ENCODE measurements around the gene FNBP1L.

Gene FNBP1L

DNA sequence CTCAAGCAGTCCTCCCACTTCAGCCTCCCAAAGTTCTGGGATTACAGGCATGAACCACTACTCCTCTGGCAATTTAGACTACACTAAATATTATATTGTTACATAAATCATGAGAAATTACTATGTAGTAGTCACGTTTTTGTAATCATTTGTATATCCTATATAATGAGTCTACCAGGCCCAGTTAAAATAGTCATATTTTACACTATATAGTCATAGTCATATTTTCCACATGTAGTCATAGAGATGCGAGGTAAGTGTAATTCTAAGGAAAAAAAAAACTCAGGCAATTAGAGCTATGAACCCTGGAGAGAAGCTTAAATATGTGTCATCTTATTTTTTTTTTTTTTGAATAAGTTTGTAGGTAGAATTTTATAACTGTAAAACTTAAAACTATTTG is 90.0 kb downstream of the FNBP1L start:
- Histone ChIP-seq H3K27me3 (ENCODE audit: control insufficient read depth in 3 of 3, insufficient read depth in 3 of 3, low read depth in 1 of 3, low read length in 3 of 3) (no peaks in the 10 kb centered on the region), H4K8ac (ENCODE audit: low read depth, low read length) (no peak overlapping the region), H3K27ac (replicated peaks; ENCODE audit: low read length) (no peak overlapping the region), H2BK15ac (ENCODE audit: low read length) (no peak overlapping the region), H3K79me1 (ENCODE audit: low read depth, low read length) (no peaks in the 10 kb centered on the region), H2AFZ (ENCODE audit: low read length) (no peak overlapping the region), H3K4me2 (ENCODE audit: insufficient read depth, low read length, poor library complexity, severe bottlenecking) (no peak overlapping the region), H3K9ac (ENCODE audit: low read depth, low read length, poor library complexity) (no peak overlapping the region), H3K9me3 (replicated peaks in 1 of 2; ENCODE audit: control insufficient read depth in 2 of 2, insufficient read depth in 1 of 2, low read depth in 1 of 2, low read length in 2 of 2) (no peaks in the 10 kb centered on the region), H3K14ac (ENCODE audit: low read length) (no peak overlapping the region), H2BK12ac (ENCODE audit: low read length) (no peak overlapping the region), H3K18ac (ENCODE audit: low read length) (no peak overlapping the region), H3K4ac (ENCODE audit: low read length) (no peak overlapping the region), H2AK5ac (ENCODE audit: low read depth, low read length) (no peak overlapping the region), H3K23ac (ENCODE audit: low read depth, low read length, poor library complexity) (no peak overlapping the region), H3K36me3 (replicated peaks in 1 of 2; ENCODE audit: control insufficient read depth in 2 of 2, insufficient read depth in 2 of 2, low read length in 2 of 2) (peaks cover 3 to 97% of the 10 kb centered on the region in 2 donors), H4K91ac (ENCODE audit: low read depth, low read length, poor library complexity) (no peak overlapping the region), H2BK5ac (ENCODE audit: low read length) (no peak overlapping the region), H3K4me1 (ENCODE audit: control insufficient read depth in 2 of 2, insufficient read depth in 1 of 2, low read depth in 1 of 2, low read length in 2 of 2) (no peaks in the 10 kb centered on the region), H2BK120ac (ENCODE audit: low read depth, low read length) (no peak overlapping the region), H3K4me3 (ENCODE audit: low read length in 2 of 2) (no peak overlapping the region)
- no CpG with 5 or more reads among the region's 2 CpGs for WGBS, 2 donors (ENCODE audit: extremely low coverage in 2 of 2, insufficient read length in 2 of 2, insufficient replicate concordance in 1 of 2)
- no peak for DNase-seq (ENCODE audit: low spot score)

DNA sequence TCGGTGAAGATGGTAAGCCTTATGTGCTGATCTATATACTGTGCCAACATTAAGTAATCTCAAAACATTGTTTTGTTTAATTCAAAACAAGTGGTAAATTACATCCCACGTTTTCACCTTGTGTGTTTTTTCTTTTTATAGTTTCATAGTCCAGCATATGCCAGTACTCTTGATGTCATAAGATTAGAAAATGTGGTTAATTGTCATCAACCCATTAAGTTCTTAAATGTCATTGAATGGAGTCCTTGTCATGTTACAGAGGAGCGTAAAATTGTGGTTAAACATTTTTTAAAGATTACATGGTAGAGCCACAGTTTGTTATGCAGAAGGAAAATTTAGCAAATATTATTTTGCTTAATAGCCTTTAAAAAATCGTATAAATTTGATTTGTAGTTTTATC is 93.1 kb downstream of the FNBP1L start:
- Histone ChIP-seq H4K91ac (ENCODE audit: low read depth, low read length, poor library complexity) (no peak overlapping the region), H3K4me1 (ENCODE audit: control insufficient read depth in 2 of 2, insufficient read depth in 1 of 2, low read depth in 1 of 2, low read length in 2 of 2) (no peaks in the 10 kb centered on the region), H2BK15ac (ENCODE audit: low read length) (no peak overlapping the region), H3K27ac (replicated peaks; ENCODE audit: low read length) (no peak overlapping the region), H2AK5ac (ENCODE audit: low read depth, low read length) (no peak overlapping the region), H3K4ac (ENCODE audit: low read length) (no peak overlapping the region), H3K79me1 (ENCODE audit: low read depth, low read length) (no peaks in the 10 kb centered on the region), H3K4me3 (ENCODE audit: low read length in 2 of 2) (no peak overlapping the region), H3K36me3 (replicated peaks in 1 of 2; ENCODE audit: control insufficient read depth in 2 of 2, insufficient read depth in 2 of 2, low read length in 2 of 2) (peaks cover 0 to 97% of the 10 kb centered on the region in 2 donors), H3K9ac (ENCODE audit: low read depth, low read length, poor library complexity) (no peak overlapping the region), H4K8ac (ENCODE audit: low read depth, low read length) (no peak overlapping the region), H2BK12ac (ENCODE audit: low read length) (no peak overlapping the region), H3K18ac (ENCODE audit: low read length) (no peak overlapping the region), H3K27me3 (ENCODE audit: control insufficient read depth in 3 of 3, insufficient read depth in 3 of 3, low read depth in 1 of 3, low read length in 3 of 3) (no peaks in the 10 kb centered on the region), H2AFZ (ENCODE audit: low read length) (no peak overlapping the region), H3K23ac (ENCODE audit: low read depth, low read length, poor library complexity) (no peak overlapping the region), H3K14ac (ENCODE audit: low read length) (no peak overlapping the region), H3K9me3 (replicated peaks in 1 of 2; ENCODE audit: control insufficient read depth in 2 of 2, insufficient read depth in 1 of 2, low read depth in 1 of 2, low read length in 2 of 2) (no peaks in the 10 kb centered on the region), H2BK120ac (ENCODE audit: low read depth, low read length) (no peak overlapping the region), H2BK5ac (ENCODE audit: low read length) (no peak overlapping the region), H3K4me2 (ENCODE audit: insufficient read depth, low read length, poor library complexity, severe bottlenecking) (no peak overlapping the region)
- no CpG with 5 or more reads among the region's 4 CpGs for WGBS, 2 donors (ENCODE audit: extremely low coverage in 2 of 2, insufficient read length in 2 of 2, insufficient replicate concordance in 1 of 2)
- DNase-seq (ENCODE audit: low spot score): no peak

DNA sequence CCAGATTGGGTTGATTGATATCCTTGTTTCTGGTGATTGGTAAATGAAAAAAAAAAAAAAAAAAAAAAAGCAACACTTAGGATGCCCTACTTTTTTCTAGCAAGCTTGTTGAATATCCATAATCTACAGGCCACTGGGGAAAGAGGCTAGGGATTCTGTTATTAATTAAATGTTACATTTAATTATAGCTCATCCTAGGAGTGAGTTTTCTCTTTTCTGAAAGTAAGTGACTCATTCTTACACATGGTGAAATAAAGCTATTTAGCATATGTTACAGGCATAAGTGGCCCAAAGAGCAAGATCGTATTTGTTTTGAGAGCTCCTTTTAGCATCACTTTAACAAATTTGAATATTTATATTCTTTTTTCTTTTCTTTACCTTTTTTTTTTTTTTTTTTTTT is 94.5 kb downstream of the FNBP1L start:
- no peak overlapping the region for H3K18ac ChIP-seq (ENCODE audit: low read length)
- no peak overlapping the region for H3K14ac ChIP-seq (ENCODE audit: low read length)
- H2BK120ac ChIP-seq (ENCODE audit: low read depth, low read length): no peak overlapping the region
- H2AK5ac ChIP-seq (ENCODE audit: low read depth, low read length): no peak overlapping the region
- no peak overlapping the region for H2BK12ac ChIP-seq (ENCODE audit: low read length)
- H3K4me2 ChIP-seq (ENCODE audit: insufficient read depth, low read length, poor library complexity, severe bottlenecking): no peak overlapping the region
- no peak overlapping the region for H3K23ac ChIP-seq (ENCODE audit: low read depth, low read length, poor library complexity)
- H2BK15ac ChIP-seq (ENCODE audit: low read length): no peak overlapping the region
- no peak overlapping the region for H3K9ac ChIP-seq (ENCODE audit: low read depth, low read length, poor library complexity)
- no peaks in the 10 kb centered on the region for H3K4me1 ChIP-seq (ENCODE audit: control insufficient read depth in 2 of 2, insufficient read depth in 1 of 2, low read depth in 1 of 2, low read length in 2 of 2)
- no peak overlapping the region for H2BK5ac ChIP-seq (ENCODE audit: low read length)
- H3K27ac ChIP-seq (replicated peaks; ENCODE audit: low read length): no peak overlapping the region
- peaks cover 3 to 98% of the 10 kb centered on the region in 2 donors for H3K36me3 ChIP-seq (replicated peaks in 1 of 2; ENCODE audit: control insufficient read depth in 2 of 2, insufficient read depth in 2 of 2, low read length in 2 of 2)
- H3K4ac ChIP-seq (ENCODE audit: low read length): no peak overlapping the region
- H4K91ac ChIP-seq (ENCODE audit: low read depth, low read length, poor library complexity): no peak overlapping the region
- H3K4me3 ChIP-seq (ENCODE audit: low read length in 2 of 2): no peak overlapping the region
- no peaks in the 10 kb centered on the region for H3K27me3 ChIP-seq (ENCODE audit: control insufficient read depth in 3 of 3, insufficient read depth in 3 of 3, low read depth in 1 of 3, low read length in 3 of 3)
- H3K79me1 ChIP-seq (ENCODE audit: low read depth, low read length): no peaks in the 10 kb centered on the region
- WGBS, 2 donors (ENCODE audit: extremely low coverage in 2 of 2, insufficient read length in 2 of 2, insufficient replicate concordance in 1 of 2): no CpG with 5 or more reads among the region's 1 CpG
- no peaks in the 10 kb centered on the region for H3K9me3 ChIP-seq (replicated peaks in 1 of 2; ENCODE audit: control insufficient read depth in 2 of 2, insufficient read depth in 1 of 2, low read depth in 1 of 2, low read length in 2 of 2)
- no peak overlapping the region for H4K8ac ChIP-seq (ENCODE audit: low read depth, low read length)
- no peak for DNase-seq (ENCODE audit: low spot score)
- no peak overlapping the region for H2AFZ ChIP-seq (ENCODE audit: low read length)

DNA sequence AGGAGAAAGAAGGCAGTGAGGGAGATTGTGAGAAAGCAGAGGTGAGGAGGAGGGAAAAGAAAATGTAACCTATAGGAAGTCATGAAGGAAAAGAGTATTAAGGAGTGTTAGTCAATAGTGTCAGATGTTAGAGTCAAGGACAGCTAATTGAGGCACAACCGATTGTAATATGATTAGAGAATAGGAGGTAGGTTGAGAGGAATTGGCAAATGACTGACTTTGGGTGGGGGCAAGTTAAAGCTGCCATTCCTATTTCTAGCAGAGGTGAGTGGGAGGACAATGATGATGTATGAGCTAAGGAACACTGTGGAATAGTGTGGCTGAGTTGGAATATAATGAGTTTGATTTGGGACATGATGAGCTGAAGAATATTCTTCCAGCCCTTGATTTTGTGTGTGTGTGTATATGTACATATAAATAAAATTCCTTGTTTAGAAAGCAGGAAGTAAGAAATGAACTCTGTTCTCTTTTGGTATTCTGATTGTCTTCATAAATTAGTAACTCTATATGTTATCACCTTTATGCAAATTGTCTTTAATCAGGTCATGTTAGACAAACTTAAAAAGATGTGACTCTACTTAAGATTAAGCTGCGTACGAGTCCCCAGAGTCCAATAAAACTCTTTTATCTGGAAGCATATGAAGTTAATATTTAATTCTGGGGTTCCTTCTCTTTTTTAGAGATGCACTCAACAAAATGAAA is 98.4 kb downstream of the FNBP1L start:
- no CpG with 5 or more reads among the region's 3 CpGs for WGBS, 2 donors (ENCODE audit: extremely low coverage in 2 of 2, insufficient read length in 2 of 2, insufficient replicate concordance in 1 of 2)
- Histone ChIP-seq H4K8ac (ENCODE audit: low read depth, low read length) (no peak overlapping the region), H3K23ac (ENCODE audit: low read depth, low read length, poor library complexity) (no peak overlapping the region), H3K36me3 (replicated peaks in 1 of 2; ENCODE audit: control insufficient read depth in 2 of 2, insufficient read depth in 2 of 2, low read length in 2 of 2) (peaks cover 11 to 99% of the 10 kb centered on the region in 2 donors), H2AK5ac (ENCODE audit: low read depth, low read length) (no peak overlapping the region), H3K79me1 (ENCODE audit: low read depth, low read length) (no peaks in the 10 kb centered on the region), H3K27ac (replicated peaks; ENCODE audit: low read length) (no peak overlapping the region), H2BK12ac (ENCODE audit: low read length) (no peak overlapping the region), H3K9ac (ENCODE audit: low read depth, low read length, poor library complexity) (no peak overlapping the region), H2BK120ac (ENCODE audit: low read depth, low read length) (no peak overlapping the region), H2BK15ac (ENCODE audit: low read length) (no peak overlapping the region), H2BK5ac (ENCODE audit: low read length) (no peak overlapping the region), H3K4ac (ENCODE audit: low read length) (no peak overlapping the region), H3K18ac (ENCODE audit: low read length) (no peak overlapping the region), H3K4me1 (ENCODE audit: control insufficient read depth in 2 of 2, insufficient read depth in 1 of 2, low read depth in 1 of 2, low read length in 2 of 2) (no peaks in the 10 kb centered on the region), H3K4me3 (ENCODE audit: low read length in 2 of 2) (no peak overlapping the region), H3K9me3 (replicated peaks in 1 of 2; ENCODE audit: control insufficient read depth in 2 of 2, insufficient read depth in 1 of 2, low read depth in 1 of 2, low read length in 2 of 2) (no peaks in the 10 kb centered on the region), H4K91ac (ENCODE audit: low read depth, low read length, poor library complexity) (no peak overlapping the region), H3K27me3 (ENCODE audit: control insufficient read depth in 3 of 3, insufficient read depth in 3 of 3, low read depth in 1 of 3, low read length in 3 of 3) (no peaks in the 10 kb centered on the region), H3K14ac (ENCODE audit: low read length) (no peak overlapping the region), H2AFZ (ENCODE audit: low read length) (no peak overlapping the region), H3K4me2 (ENCODE audit: insufficient read depth, low read length, poor library complexity, severe bottlenecking) (no peak overlapping the region)
- DNase-seq (ENCODE audit: low spot score): no peak
